CD1c-positive myeloid dendritic cell (primary cell): ENCODE results near the gene ZBTB20.

Experiments
- DNase-seq: peaks from one replicate; pipeline ENCODE4 v3.0.0-alpha.2; 2016; ENCODE audit errors: extremely low spot score

ZBTB20 gene

GRCh38 chr3:114374433-114374990 is 772.6 kb downstream of the ZBTB20 start:
- DNase-seq: no peak

DNA sequence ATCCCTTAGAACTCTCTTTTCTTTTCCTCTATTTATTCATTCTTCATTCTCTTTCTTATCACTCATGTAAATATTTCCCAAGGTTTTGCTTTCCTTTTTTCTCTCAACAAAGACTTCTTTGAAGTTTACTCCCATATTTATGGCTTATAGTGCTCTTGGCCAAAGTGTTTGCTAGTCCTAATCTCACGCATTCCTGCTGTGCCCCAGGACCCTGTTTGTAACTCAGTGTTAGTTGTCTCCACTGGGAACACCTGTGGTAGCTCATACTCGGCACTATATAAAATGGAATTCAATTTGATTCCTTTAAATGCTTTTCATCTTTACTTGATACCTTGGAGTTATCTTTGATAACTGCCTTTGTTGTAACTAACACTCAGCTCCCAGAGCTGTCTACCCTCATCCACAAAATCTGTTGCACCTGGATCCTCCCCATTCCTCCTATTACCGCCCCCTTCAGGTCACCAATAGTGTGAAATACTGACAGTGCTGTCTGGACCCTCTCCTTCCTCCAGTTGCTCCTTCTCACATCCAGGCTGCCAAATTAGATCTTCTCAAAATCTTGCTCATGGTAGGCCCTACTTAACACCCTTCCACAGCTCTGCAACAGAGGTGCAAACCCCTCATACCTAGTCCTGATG is 776.4 kb downstream of the ZBTB20 start:
- DNase-seq: no peak

- DNase-seq: no peak
Observed at GRCh38 chr3:114365909-114366308, 781.2 kb downstream of the ZBTB20 start.

DNA sequence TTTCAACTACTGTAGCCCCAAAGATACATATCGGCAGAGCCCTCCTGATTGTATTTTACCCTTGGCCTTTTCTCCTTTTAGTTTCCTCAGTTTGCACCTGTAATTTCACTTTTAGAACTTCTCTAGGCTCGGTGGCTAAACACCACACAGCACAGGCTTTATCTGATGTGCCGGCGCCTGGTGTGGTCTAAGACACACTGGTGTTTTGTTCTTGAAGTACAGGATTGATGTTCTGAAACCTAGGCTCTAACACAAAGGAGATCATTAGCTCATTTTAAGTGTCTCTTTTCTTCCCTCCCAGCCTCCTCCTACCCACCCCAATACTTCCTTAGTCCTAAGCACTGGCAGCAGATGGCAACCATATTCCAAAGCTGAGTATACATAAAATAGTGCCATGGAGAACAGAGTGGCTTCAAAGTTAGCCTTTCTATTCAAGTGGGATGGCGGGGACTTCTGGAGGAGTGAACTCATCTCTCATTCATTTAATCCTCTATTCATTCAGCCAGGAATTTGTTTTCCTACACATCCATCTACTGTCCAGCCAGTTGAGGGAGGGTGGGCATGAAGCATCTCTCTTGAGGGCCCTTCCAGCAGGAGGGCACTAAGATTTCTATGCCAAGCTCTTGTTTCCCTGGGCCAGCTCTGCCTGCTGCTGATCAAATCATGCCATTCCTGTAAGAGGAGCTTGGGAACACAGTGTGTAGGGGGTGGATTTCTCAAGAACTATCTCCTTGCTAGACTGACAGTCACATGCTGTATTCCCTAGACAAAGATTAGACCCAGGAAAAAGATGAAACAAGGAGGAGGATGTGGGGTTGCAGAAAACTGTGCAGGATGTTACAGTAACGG is 782.1 kb downstream of the ZBTB20 start:
- no peak for DNase-seq

- no peak for DNase-seq
Observed at GRCh38 chr3:114363554-114364202, 783.4 kb downstream of the ZBTB20 start.

DNA sequence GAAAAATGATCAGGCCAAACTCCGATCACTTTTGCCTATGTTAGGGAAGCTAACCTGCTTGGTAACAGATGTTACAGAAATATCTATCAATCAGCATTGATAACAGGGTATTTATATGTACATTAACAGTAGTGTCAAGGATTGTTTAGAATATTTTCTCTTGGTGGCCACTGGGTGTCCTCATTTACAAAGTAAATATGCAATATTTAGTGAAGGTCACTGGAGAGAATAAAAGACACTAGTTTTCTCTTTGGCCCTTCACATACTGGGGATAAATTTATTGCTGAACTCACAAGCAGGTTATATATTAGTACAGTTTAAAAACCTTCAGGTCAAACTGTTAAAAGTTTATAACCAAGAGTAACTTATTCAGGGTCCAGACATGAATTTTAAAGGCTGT is 784.3 kb downstream of the ZBTB20 start:
- DNase-seq: no peak

- no peak for DNase-seq
Observed at GRCh38 chr3:114361391-114361790, 785.7 kb downstream of the ZBTB20 start.

GRCh38 chr3:114356525-114356924 is 790.6 kb downstream of the ZBTB20 start:
- DNase-seq: no peak

DNA sequence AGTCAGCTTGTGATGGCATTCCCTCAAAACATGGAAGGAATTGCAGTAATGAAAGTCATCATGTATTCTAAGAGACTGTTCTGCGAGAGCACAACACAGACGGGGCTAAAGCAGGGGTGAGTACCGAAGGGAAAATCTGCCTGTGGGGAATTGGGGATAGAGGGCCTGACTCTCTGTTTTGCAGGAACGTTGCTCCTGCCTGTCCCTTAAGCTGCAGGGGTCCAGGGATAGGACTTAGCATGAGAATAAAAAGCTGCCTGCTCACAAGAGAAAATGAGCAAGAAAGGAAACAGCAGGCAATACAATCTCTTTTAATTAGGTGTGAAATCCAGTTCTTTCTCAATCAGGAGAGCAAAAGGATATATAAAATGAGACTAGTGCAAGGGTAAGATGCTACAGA is 791.0 kb downstream of the ZBTB20 start:
- DNase-seq: no peak

GRCh38 chr3:114355653-114356052 is 791.4 kb downstream of the ZBTB20 start:
- no peak for DNase-seq

DNA sequence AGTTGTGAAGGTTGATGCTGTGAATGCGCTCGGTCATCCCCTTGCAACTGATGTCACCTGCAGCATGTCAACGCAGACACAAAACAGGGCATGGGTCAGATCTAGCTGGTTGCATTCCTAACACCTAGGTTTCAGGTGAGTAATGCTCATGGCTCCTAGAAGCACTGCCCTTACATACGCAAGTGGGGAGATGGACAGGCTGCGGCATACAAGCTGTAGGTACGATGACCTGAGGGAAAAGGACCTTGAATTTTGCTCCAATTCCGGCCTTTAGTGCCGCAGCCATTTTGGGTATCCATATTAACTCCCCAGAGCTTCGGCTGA is 795.3 kb downstream of the ZBTB20 start:
- no peak for DNase-seq

DNA sequence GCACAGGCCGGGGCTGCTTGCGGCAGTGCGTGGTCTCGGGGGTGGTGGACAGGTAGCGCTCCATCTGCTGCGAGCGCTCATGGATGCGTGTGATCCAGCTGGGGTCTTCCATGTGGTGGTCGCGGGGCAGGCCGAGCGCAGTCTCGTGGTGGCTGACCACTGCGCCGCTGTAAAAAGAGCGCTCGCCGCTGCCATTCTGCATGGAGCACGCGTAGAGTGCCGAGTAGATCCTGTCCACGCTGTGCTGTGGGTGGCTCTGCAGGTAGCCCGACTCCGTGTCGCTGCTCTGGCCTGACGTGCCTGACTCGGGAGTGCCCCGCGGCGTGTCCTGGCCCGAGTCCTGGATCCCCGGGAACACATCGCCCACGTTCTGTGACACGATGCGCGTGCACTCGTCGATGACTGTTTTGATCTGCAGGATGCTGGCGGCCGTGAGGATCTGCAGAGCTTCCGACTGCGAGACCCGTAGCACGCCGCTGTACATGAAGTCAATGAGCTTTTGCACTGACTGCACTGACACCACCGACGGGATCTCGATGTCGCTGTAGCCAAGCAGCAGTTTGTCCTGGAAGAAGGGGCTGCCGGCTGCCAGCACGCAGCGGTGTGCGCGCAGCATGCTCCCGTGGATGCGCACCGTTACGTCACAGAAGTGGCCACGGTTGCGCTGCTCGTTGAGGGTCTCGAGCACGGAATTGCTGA is 795.8 kb downstream of the ZBTB20 start:
- no peak for DNase-seq

DNA sequence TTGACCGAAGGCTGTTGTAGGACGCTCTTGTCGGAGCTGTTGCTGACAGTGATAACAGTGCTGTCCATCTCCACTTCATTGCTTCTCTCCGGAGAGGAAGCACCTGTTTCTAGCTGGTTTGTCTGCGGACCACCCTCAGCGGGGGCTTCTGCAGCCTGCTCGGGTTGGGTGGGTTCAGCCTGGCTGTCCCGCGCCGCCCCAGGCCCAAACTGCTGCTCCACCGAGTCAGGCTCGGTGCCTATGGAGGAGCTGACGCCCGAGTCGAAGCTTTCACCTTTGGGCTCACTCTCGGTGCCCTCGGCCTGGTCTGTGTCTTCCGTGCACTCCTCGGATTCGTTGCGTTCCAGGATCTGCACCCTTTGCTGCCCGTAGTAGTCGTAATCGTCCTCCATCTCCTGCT is 796.4 kb downstream of the ZBTB20 start:
- no peak for DNase-seq

DNA sequence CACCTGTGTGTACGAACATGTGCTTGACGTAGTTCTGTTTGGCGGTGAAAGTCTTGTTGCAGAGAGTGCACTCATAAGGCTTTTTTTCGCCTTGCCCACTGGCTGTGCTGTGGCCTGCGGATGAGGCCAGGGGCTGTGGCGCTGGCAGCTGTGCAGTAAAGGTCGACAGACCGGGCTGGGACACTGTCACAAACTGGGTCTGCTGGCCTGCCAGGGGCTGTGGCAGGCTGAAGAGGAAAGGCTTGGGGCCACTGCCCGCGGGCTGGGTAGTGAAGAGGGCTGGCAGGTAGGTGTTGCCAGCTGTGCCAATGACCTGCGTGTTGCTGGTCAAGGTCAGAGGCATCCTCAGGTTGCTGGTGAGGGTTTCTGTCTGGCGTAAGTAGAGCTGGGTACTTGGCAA is 796.8 kb downstream of the ZBTB20 start:
- DNase-seq: no peak

DNA sequence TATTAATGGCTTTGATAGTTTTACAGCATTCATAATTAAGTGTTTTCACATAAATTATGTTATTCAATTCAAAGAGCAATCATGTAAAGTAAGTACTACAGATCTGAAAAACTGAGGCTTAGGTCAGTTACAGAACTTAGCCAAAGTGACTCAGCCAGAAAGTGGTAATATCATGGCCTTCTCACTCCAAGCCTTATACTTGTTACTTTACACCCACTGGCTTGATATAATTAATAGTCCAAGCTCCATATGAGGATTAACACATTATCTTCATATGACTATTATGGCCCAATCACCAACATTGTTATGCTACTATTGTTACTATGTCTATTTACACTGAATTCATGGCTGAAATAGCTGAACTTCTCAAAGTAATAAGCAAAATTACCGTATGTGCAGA is 802.6 kb downstream of the ZBTB20 start:
- no peak for DNase-seq

DNA sequence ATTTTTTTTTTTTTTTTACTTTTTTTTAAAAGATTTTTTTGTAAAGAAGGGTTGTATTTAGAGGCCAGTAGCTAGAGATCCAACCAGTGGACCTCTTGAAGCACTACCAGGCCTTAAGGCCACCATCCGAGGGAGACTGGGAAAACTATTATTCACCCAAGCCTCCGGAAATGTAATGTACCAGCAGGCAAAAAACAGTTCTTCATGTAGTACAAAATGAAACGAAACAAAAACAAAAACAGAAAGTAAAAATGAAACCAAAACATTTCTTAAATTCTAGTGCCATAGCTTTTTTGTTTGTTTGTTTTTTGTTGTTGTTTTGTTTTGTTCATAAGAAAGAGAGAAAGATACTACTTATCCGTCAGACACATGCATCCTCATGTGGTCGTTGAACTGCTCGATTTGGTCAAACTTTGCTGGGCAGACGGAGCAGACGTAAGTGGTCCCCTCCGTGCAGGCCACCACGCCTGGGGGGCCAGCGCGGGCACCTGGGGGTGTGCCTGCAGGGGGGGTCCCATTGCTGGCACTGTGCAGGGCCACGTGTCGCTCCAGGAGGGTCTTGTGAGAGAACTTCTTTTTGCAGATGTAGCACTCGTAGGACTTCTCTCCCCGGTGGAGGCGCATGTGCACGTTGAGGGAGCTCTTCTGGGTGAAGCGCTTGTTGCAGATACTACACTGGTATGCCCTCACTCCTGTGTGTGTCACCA is 808.3 kb downstream of the ZBTB20 start:
- DNase-seq: no peak

DNA sequence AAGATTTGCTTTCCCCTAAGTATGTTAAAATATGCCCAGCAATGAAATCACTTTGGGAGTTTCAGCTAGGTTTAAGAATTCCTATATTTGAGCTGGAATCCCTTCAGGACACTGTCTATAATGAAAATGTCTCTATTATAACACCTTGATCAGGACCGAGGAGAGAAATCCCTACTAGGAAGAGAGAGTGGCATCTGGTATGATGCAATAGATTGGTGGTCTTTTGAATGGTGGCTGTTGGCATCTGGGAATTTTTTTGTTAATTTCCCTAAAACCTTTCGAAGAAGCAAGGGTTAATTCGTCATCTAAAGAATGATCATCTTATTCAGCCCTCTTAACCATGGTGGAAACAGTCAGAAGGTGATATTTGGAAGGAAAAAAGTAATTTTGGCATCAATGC is 810.2 kb downstream of the ZBTB20 start:
- no peak for DNase-seq

GRCh38 chr3:114336122-114336697 is 810.9 kb downstream of the ZBTB20 start:
- no peak for DNase-seq

DNA sequence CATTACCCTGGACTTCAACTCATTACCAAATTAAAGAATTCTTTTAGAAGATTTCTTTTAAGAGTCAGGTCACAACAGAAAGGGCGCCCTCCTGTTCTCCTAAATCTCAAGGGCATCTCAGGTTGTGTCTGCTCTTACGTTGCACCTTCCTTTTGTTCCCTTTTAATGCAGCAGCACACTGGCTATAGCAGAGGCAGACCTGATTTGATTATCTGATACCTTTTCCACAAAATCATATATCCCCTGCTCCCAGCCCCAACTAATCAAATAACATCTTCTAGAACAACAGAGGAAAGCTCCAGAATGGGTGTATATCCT is 813.2 kb downstream of the ZBTB20 start:
- DNase-seq: no peak

DNA sequence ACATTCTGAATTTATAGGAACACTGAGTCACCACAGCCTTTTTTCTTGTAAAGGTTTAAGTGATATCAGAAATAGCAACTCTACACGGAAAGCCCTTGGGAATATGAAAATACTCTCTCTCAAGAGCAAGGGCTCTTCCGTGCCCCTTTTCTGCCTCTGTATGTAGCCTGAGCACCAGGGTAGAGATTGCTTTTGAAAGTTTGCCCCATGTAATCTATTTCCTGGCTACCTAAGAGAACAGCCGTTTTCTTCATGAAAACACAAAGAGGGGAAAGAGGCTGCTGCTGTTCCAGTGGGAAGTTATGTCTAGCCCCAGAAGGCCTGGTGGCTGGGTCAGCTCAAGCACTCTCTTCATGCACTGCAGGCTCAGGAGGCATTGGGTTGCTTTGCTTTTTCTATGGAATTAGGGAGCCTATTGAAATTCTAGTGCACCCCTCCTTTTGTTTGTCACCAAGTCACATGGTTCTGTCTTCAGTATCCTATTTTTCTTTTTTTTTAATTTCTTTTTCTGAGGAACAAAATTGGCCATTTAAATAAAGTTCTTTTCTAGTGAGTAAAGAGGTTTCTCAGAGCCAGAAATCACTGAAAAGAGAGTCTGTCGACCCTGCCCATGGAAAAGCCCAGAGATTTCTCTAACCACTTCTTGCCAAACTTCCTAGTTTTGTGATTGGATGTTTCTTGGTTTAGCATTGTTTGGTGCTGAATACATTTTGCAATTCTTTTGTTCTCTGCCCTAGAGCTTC is 813.7 kb downstream of the ZBTB20 start:
- DNase-seq: no peak
